Liver (tissue), 9 donors: ENCODE measurements around the gene WWOX. TPM values are rescaled to one million over a fixed set of nuclear protein-coding genes. Genes with fewer than 3 reads are reported as not detected.

Experiments used
- DNase-seq: peaks from one replicate; pipeline ENCODE4 v3.0.0-alpha.2; 2017; ENCODE audit warnings: low spot score
- H3K27ac ChIP-seq, 2 donors: one replicate each; pipeline ENCODE4 v1.7.0; 2013; ENCODE audit warnings: inconsistent platforms in 2 of 2, low read length in 2 of 2, control low read depth in 1 of 2, low read depth in 1 of 2, mild to moderate bottlenecking in 1 of 2
- H3K27me3 ChIP-seq, 4 donors: one replicate each; pipeline versions ENCODE4 v1.6.1 to v1.7.0; 2013; ENCODE audit warnings: low read length in 3 of 4, inconsistent platforms in 1 of 4, mild to moderate bottlenecking in 1 of 4, moderate library complexity in 1 of 4; ENCODE audit not compliant: control insufficient read depth in 4 of 4, insufficient read depth in 4 of 4
- H3K36me3 ChIP-seq, 4 donors: one replicate each; pipeline versions ENCODE4 v1.6.1 to v1.7.0; 2013; ENCODE audit warnings: low read length in 3 of 4, mild to moderate bottlenecking in 3 of 4, low read depth in 1 of 4, moderate library complexity in 1 of 4; ENCODE audit not compliant: control insufficient read depth in 4 of 4, insufficient read depth in 3 of 4
- H3K4me1 ChIP-seq, 4 donors: one replicate each; pipeline versions ENCODE4 v1.6.1 to v1.7.0; 2013; ENCODE audit warnings: low read length in 3 of 4, mild to moderate bottlenecking in 3 of 4, moderate library complexity in 1 of 4; ENCODE audit not compliant: control insufficient read depth in 4 of 4, insufficient read depth in 4 of 4
- H3K4me3 ChIP-seq, 3 donors: one replicate each; pipeline versions ENCODE4 v1.6.1 to v1.7.0; 2013; ENCODE audit warnings: low read length in 3 of 3, control low read depth in 1 of 3, low read depth in 1 of 3, mild to moderate bottlenecking in 1 of 3
- H3K9ac ChIP-seq, 2 donors: one replicate each; pipeline ENCODE4 v1.7.0; 2013; ENCODE audit warnings: low read length in 2 of 2, mild to moderate bottlenecking in 2 of 2, moderate library complexity in 2 of 2, control low read depth in 1 of 2, low read depth in 1 of 2
- H3K9me3 ChIP-seq, 4 donors: one replicate each; pipeline versions ENCODE4 v1.6.1 to v1.7.0; 2013; ENCODE audit warnings: low read length in 3 of 4; ENCODE audit not compliant: control insufficient read depth in 4 of 4
- ATF3 ChIP-seq: IDR thresholded peaks from 2 replicates; pipeline ENCODE4 v1.6.1; 2016; ENCODE audit warnings: antibody characterized with exemption
- EGR1 ChIP-seq, 2 donors: IDR thresholded peaks; 2 replicates each; pipeline ENCODE4 v1.6.1; 2016 to 2018; ENCODE audit warnings: antibody characterized with exemption in 2 of 2, low read depth in 2 of 2
- FOXA1 ChIP-seq: IDR thresholded peaks from 2 replicates; pipeline ENCODE4 v1.6.1; 2016; ENCODE audit warnings: antibody characterized with exemption
- FOXA2 ChIP-seq: IDR thresholded peaks from 2 replicates; pipeline ENCODE4 v1.6.1; 2016; ENCODE audit warnings: antibody characterized with exemption
- GABPA ChIP-seq, 2 donors: IDR thresholded peaks in 1 of 2; conservative IDR thresholded peaks in 1 of 2; 2 replicates each; pipeline ENCODE4 v1.6.1; 2016; ENCODE audit warnings: antibody characterized with exemption in 2 of 2, mild to moderate bottlenecking in 1 of 2, moderate library complexity in 1 of 2
- HNF4A ChIP-seq, 2 donors: conservative IDR thresholded peaks; 2 replicates each; pipeline ENCODE4 v1.6.1; 2016; ENCODE audit warnings: antibody characterized with exemption in 2 of 2, mild to moderate bottlenecking in 2 of 2
- HNF4G ChIP-seq: IDR thresholded peaks from 2 replicates; pipeline ENCODE4 v1.6.1; 2016; ENCODE audit warnings: antibody characterized with exemption
- JUND ChIP-seq, 2 donors: IDR thresholded peaks; 2 replicates each; pipeline ENCODE4 v1.6.1; 2016; ENCODE audit warnings: antibody characterized with exemption in 2 of 2
- NR2F2 ChIP-seq: IDR thresholded peaks from 2 replicates; pipeline ENCODE4 v1.6.1; 2016; ENCODE audit warnings: antibody characterized with exemption
- RAD21 ChIP-seq, 2 donors: IDR thresholded peaks; 2 replicates each; pipeline ENCODE4 v1.6.1; 2016; ENCODE audit warnings: antibody characterized with exemption in 2 of 2, mild to moderate bottlenecking in 2 of 2
- REST ChIP-seq: IDR thresholded peaks from 2 replicates; pipeline ENCODE4 v1.6.1; 2016; ENCODE audit warnings: antibody characterized with exemption, mild to moderate bottlenecking
- RXRA ChIP-seq, 2 donors: IDR thresholded peaks; 2 replicates each; pipeline ENCODE4 v1.6.1; 2017 to 2018; ENCODE audit warnings: antibody characterized with exemption in 2 of 2, mild to moderate bottlenecking in 1 of 2
- SP1 ChIP-seq: IDR thresholded peaks from 2 replicates; pipeline ENCODE4 v1.6.1; 2018; ENCODE audit warnings: antibody characterized with exemption, mild to moderate bottlenecking
- TAF1 ChIP-seq: conservative IDR thresholded peaks from 2 replicates; pipeline ENCODE4 v1.6.1; 2016; ENCODE audit warnings: antibody characterized with exemption, mild to moderate bottlenecking
- YY1 ChIP-seq: IDR thresholded peaks from 2 replicates; pipeline ENCODE4 v1.6.1; 2016; ENCODE audit warnings: antibody characterized with exemption, mild to moderate bottlenecking
- ZBTB33 ChIP-seq: IDR thresholded peaks from 2 replicates; pipeline ENCODE4 v1.6.1; 2016; ENCODE audit warnings: antibody characterized with exemption
- WGBS: extraction: QIAGEN DNeasy Blood & Tissue Kit; methylation state at CpG from one replicate; pipeline ENCODE4 v1.1.7; 2013; 5-methylcytosine and 5-hydroxymethylcytosine counted together
- polyA plus RNA-seq, 2 donors: library from polyadenylated mRNA; stranded (reverse) in 1 of 2; unstranded in 1 of 2; fragments of 200-250 nt in 1 of 2; fragments of >200 nt in 1 of 2; fragmentation: Nextera tagmentation in 1 of 2; extraction: Ambion mirVana in 1 of 2; gene quantifications; one replicate each; pipeline versions ENCODE4 v1.2.1 to v1.2.3, GENCODE V29; 2013 to 2015
- total RNA-seq, 2 donors: library from RNA; depleted of rRNA; stranded (reverse); fragments of >200 nt; gene quantifications; one replicate each; pipeline ENCODE4 v1.2.3, GENCODE V29; 2014
- TF ChIP-seq, protein P1 (sequence below): fragments of 150-350 bp; IDR thresholded peaks from 2 replicates; pipeline ENCODE4 v1.5.1; 2017; ENCODE audit warnings: improper control_type of control experiment, low read depth, low read length; ENCODE audit not compliant: missing input control
- TF ChIP-seq, protein P2 (sequence below): IDR thresholded peaks from 2 replicates; pipeline ENCODE4 v1.6.1; 2016; ENCODE audit warnings: antibody characterized with exemption
- donor health status: healthy.
- donor health status: healthy.
- donor health status: healthy.
- donor health status: healthy.
- donor health status: healthy.

The WWOX gene
- total and polyA plus RNA-seq, 4 donors = 9.8 to 46.0 (median 15.3) TPM

DNA sequence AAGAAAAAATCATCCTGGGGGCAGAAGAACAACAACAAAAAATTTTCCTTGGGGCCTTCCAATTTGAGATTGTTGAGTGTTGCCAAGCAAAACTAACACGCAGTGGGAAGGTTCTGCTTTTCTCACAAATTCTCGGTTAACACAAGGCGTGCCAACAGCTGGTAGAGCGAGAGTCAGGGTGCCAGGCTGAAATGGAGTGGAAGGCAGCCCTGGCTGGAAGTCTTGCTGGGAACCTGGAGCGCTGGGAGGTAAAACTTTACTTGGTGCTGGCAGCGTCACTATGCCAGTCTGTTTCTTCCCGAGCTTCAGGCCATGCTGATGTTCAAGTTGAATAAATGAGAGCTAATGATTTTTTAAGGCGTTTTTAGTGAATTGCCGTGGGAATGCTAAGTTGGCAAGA is 189.4 kb downstream of the WWOX start:
- no peaks in the 10 kb centered on the region for H3K27me3 ChIP-seq
- H3K4me3 ChIP-seq = no peak overlapping the region
- DNase-seq = no peak
- H3K4me1 ChIP-seq = peaks cover 0 to 39% (median 19%) of the 10 kb centered on the region in 4 donors
- H3K27ac ChIP-seq = no peak overlapping the region
- H3K36me3 ChIP-seq = no peaks in the 10 kb centered on the region
- 97% methylated on average over 9 of the region's 9 CpGs for WGBS
- no peak overlapping the region for H3K9ac ChIP-seq
- H3K9me3 ChIP-seq = no peaks in the 10 kb centered on the region
- TF ChIP-seq RXRA (IDR thresholded peaks at IDR 0.05) (no peak), SP1 (no peak), FOXA2 (no peak), YY1 (no peak), EGR1 (IDR thresholded peaks at IDR 0.05; ENCODE audit: low read depth in 2 of 2) (no peak), RAD21 (IDR thresholded peaks at IDR 0.05) (no peak), ZBTB33 (no peak), JUND (IDR thresholded peaks at IDR 0.05) (no peak), HNF4G (no peak), FOXA1 (no peak), NR2F2 (no peak), REST (no peak), GABPA (IDR thresholded peaks at IDR 0.05 in 1 of 2, conservative IDR thresholded peaks at IDR 0.05 in 1 of 2) (no peak), HNF4A (conservative IDR thresholded peaks at IDR 0.05) (no peak), TAF1 (no peak), ATF3 (no peak)
- TF ChIP-seq, protein P1, sequence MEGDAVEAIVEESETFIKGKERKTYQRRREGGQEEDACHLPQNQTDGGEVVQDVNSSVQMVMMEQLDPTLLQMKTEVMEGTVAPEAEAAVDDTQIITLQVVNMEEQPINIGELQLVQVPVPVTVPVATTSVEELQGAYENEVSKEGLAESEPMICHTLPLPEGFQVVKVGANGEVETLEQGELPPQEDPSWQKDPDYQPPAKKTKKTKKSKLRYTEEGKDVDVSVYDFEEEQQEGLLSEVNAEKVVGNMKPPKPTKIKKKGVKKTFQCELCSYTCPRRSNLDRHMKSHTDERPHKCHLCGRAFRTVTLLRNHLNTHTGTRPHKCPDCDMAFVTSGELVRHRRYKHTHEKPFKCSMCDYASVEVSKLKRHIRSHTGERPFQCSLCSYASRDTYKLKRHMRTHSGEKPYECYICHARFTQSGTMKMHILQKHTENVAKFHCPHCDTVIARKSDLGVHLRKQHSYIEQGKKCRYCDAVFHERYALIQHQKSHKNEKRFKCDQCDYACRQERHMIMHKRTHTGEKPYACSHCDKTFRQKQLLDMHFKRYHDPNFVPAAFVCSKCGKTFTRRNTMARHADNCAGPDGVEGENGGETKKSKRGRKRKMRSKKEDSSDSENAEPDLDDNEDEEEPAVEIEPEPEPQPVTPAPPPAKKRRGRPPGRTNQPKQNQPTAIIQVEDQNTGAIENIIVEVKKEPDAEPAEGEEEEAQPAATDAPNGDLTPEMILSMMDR = no peak
- TF ChIP-seq, protein P2, sequence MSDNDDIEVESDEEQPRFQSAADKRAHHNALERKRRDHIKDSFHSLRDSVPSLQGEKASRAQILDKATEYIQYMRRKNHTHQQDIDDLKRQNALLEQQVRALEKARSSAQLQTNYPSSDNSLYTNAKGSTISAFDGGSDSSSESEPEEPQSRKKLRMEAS = no peak
